ENCODE results near the gene SBF1.

DNA sequence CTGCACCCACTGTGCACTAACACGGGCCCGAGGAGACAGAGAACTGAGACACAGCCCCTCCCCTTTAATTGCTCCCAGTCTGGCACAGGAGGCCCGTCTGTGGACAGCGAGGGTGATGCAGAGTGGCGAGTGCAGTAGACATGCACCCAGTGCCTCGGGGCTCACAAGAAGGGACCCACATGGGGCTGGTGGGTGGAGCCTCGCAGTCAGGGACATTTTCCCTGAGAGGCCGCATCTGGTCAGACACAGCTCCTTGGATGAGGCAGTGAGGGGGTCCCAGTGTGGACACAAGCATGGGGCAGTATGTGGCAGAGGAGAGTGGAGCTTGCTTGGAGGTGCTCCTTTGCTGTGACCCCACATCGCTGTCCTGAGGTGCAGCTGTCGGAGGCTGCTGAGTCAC is 54.8 kb downstream of the SBF1 start:
- TF ChIP-seq, protein P1, sequence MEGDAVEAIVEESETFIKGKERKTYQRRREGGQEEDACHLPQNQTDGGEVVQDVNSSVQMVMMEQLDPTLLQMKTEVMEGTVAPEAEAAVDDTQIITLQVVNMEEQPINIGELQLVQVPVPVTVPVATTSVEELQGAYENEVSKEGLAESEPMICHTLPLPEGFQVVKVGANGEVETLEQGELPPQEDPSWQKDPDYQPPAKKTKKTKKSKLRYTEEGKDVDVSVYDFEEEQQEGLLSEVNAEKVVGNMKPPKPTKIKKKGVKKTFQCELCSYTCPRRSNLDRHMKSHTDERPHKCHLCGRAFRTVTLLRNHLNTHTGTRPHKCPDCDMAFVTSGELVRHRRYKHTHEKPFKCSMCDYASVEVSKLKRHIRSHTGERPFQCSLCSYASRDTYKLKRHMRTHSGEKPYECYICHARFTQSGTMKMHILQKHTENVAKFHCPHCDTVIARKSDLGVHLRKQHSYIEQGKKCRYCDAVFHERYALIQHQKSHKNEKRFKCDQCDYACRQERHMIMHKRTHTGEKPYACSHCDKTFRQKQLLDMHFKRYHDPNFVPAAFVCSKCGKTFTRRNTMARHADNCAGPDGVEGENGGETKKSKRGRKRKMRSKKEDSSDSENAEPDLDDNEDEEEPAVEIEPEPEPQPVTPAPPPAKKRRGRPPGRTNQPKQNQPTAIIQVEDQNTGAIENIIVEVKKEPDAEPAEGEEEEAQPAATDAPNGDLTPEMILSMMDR (IDR thresholded peaks at IDR 0.05): no peak
- no peak for TF ChIP-seq POLR2A (IDR thresholded peaks at IDR 0.05)
- TF ChIP-seq EP300 (IDR thresholded peaks at IDR 0.05): no peak
